Keratinocyte (primary cell): ENCODE results near the gene GAS5.

Experiments
- EZH2 ChIP-seq: IDR thresholded peaks from one replicate; pipeline ENCODE4 v1.6.1; 2012; ENCODE audit warnings: inconsistent platforms, mild to moderate bottlenecking, low read length, moderate library complexity
- TF ChIP-seq, protein P1 (sequence below), 3 experiments: IDR thresholded peaks in 1 of 3; conservative IDR thresholded peaks in 1 of 3; optimal IDR thresholded peaks in 1 of 3; 2 replicates in 2 of 3; 3 replicates in 1 of 3; pipeline versions ENCODE3 to v1.5.1; 2011; ENCODE audit warnings: low read length in 3 of 3, mild to moderate bottlenecking in 3 of 3, moderate library complexity in 2 of 3, control low read depth in 1 of 3, inconsistent platforms in 1 of 3; ENCODE audit not compliant: insufficient read depth in 2 of 3; ENCODE audit errors: extremely low read depth in 1 of 3

DNA sequence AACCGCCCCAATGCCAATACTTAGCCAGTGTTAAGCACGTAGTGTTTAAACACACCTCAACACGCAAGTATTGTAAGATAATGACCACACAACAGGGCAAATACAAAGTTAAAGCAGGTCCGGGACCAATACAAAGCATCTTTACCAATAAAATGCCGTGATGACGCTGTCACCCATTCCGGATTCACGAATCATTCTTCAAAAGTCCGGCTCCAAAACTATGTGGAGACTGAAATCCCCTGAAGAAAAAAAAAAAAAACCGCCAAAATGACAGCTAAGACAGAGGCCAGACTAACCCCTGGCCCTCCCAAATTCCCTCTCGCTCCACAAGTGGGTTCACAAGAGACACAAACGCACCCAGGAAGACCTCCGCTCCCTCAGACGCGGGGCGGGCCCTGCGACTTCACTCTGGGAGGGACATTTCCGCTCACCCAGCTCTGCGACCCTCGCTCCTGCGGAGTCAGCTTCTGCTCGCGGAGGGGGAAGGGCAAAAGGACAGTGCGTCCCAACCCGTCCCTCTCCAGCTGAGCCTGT is 43.9 kb downstream of the GAS5 start:
- TF ChIP-seq, protein P1, sequence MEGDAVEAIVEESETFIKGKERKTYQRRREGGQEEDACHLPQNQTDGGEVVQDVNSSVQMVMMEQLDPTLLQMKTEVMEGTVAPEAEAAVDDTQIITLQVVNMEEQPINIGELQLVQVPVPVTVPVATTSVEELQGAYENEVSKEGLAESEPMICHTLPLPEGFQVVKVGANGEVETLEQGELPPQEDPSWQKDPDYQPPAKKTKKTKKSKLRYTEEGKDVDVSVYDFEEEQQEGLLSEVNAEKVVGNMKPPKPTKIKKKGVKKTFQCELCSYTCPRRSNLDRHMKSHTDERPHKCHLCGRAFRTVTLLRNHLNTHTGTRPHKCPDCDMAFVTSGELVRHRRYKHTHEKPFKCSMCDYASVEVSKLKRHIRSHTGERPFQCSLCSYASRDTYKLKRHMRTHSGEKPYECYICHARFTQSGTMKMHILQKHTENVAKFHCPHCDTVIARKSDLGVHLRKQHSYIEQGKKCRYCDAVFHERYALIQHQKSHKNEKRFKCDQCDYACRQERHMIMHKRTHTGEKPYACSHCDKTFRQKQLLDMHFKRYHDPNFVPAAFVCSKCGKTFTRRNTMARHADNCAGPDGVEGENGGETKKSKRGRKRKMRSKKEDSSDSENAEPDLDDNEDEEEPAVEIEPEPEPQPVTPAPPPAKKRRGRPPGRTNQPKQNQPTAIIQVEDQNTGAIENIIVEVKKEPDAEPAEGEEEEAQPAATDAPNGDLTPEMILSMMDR (optimal IDR thresholded peaks at IDR 0.05 in 1 of 3, IDR thresholded peaks at IDR 0.05 in 1 of 3, conservative IDR thresholded peaks at IDR 0.05 in 1 of 3; ENCODE audit: extremely low read depth in 1 of 3, insufficient read depth in 2 of 3, low read length in 3 of 3), result no peak
- TF ChIP-seq EZH2, result no peak
